Thoracic aorta (tissue), 2 donors: Measurements from ENCODE around the gene SPEG. TPM values are rescaled to one million over a fixed set of nuclear protein-coding genes. Genes with fewer than 3 reads are reported as not detected.
A peak's percentile ranks its signal among the peaks of the same experiment; 100 is the strongest.

ENCODE experiments used
- ATAC-seq: fragments of 150-250 bp; one replicate; pipeline ENCODE4 v1.8.0; 2017; ENCODE audit warnings: low read depth; ENCODE audit not compliant: insufficient number of reproducible peaks, low FRiP score
- DNase-seq: peaks from one replicate; pipeline ENCODE4 v3.0.0-alpha.2; 2020; ENCODE audit warnings: low spot score
- H3K27ac ChIP-seq, 2 donors: fragments of 200-600 bp; sonication (generic); 1 replicate in 1 of 2; 2 replicates in 1 of 2; pipeline ENCODE4 v1.5.1; 2016; ENCODE audit warnings: mild to moderate bottlenecking in 2 of 2, moderate library complexity in 2 of 2
- H3K27me3 ChIP-seq: fragments of 200-600 bp; sonication (generic); replicated peaks from 2 replicates; pipeline ENCODE4 v1.6.0; 2016; ENCODE audit warnings: mild to moderate bottlenecking; ENCODE audit not compliant: insufficient read depth
- H3K36me3 ChIP-seq: fragments of 200-600 bp; sonication (generic); one replicate; pipeline ENCODE4 v1.5.1; 2016
- H3K4me1 ChIP-seq, 2 donors: fragments of 200-600 bp; sonication (generic); 1 replicate in 1 of 2; 2 replicates in 1 of 2; pipeline versions ENCODE4 v1.5.1 to v1.6.0; 2016; ENCODE audit warnings: low read depth in 2 of 2, mild to moderate bottlenecking in 1 of 2; ENCODE audit not compliant: control insufficient read depth in 1 of 2
- H3K4me3 ChIP-seq: fragments of 200-600 bp; sonication (generic); 2 replicates; pipeline ENCODE4 v1.5.1; 2016; ENCODE audit warnings: mild to moderate bottlenecking
- H3K9me3 ChIP-seq: fragments of 200-600 bp; sonication (generic); 2 replicates; pipeline ENCODE4 v1.5.1; 2016
- total RNA-seq, 2 donors: library from RNA; depleted of rRNA; stranded (reverse); fragments of >200 nt; gene quantifications; one replicate each; pipeline versions ENCODE4 v1.1.0 to v1.2.3, GENCODE V29; 2016
- TF ChIP-seq, protein P1 (sequence below): fragments of 200-600 bp; sonication (generic); IDR thresholded peaks from one replicate; pipeline ENCODE4 v1.5.1; 2019; ENCODE audit warnings: antibody characterized with exemption

The SPEG gene
- total RNA-seq, 2 donors from 2014 or later, result 426 to 455 TPM

DNA sequence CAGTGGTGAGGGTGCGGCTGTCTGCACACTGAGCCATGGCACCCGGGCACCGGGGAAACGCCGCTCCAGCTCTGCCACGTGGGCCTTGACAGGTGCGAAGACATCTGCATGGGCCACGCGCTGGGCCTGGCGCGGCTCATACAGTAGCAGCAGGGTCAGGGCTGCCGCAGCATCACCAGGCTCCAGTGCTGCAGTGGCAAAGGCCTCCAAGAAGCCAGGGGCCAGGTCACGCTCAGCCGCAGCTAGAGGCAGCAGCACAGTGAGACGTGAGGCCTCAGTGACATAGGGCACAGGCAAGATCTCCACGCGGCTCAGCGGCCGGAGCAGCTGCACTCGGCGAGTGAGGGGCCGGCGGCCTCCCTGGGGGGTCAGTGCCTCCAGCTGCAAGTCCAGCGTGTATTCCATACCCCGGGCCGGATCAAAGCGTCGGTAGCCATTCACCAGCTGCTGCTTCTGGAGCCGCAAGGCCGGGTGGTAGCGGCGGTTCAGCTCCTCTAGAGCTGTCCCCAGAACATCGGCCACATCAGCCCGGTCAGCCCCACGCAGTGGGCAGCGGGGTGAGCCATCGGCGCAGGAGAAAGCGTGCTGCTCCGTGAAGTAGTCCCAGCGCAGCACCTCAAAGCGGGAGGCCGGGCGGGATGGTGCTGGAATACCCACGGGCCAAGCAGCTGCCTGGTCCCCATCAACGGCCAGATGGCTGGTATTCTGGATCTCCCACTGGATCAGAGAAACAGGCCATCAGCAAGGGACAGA, 105.5 kb downstream of the SPEG start:
- TF ChIP-seq, protein P1, sequence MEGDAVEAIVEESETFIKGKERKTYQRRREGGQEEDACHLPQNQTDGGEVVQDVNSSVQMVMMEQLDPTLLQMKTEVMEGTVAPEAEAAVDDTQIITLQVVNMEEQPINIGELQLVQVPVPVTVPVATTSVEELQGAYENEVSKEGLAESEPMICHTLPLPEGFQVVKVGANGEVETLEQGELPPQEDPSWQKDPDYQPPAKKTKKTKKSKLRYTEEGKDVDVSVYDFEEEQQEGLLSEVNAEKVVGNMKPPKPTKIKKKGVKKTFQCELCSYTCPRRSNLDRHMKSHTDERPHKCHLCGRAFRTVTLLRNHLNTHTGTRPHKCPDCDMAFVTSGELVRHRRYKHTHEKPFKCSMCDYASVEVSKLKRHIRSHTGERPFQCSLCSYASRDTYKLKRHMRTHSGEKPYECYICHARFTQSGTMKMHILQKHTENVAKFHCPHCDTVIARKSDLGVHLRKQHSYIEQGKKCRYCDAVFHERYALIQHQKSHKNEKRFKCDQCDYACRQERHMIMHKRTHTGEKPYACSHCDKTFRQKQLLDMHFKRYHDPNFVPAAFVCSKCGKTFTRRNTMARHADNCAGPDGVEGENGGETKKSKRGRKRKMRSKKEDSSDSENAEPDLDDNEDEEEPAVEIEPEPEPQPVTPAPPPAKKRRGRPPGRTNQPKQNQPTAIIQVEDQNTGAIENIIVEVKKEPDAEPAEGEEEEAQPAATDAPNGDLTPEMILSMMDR, result no peak
- Histone ChIP-seq H3K9me3 (no peaks in the 10 kb centered on the region), H3K4me1 (peaks cover 15 to 24% of the 10 kb centered on the region in 2 donors), H3K4me3 (no peak overlapping the region), H3K27ac (no peak overlapping the region), H3K27me3 (no peaks in the 10 kb centered on the region), H3K36me3 (peaks cover 26% of the 10 kb centered on the region)
- DNase-seq, result no peak
- ATAC-seq, result no peak

DNA sequence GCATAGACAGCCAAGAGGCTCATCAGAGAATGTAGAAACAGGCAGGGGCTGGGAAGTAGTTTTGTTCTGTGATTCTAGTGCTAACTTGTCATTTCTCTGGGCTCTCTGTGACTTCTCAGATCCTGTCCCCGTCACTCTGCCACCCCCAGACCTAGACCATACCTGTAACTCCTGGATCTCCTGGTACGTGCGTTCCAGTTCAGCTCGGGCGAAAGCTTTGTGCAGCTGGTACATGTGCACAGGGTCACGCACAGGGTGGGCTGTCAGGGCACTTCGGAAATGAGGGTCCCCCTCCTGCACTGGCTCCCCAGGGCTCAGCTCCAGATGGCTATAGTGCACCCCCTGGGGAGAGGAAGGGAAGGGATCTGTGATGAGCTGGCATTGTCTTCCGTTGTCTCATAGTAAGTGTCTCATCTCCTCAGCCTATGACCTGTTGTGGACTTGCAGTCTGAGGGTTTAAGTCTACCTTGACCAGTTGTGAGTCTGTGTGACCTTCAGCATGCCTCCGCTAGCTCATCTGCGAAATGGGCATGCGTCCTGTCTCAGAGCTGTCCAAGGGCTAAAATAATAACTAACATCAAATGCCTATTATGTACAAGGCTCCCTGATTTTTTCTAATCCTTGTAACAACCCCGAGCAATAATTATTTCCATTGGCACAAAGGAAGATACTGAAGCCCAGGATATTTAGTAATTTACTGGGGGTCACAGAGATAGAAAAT, 106.3 kb downstream of the SPEG start:
- peaks cover 15 to 24% of the 10 kb centered on the region in 2 donors for H3K4me1 ChIP-seq
- ATAC-seq, result no peak

DNA sequence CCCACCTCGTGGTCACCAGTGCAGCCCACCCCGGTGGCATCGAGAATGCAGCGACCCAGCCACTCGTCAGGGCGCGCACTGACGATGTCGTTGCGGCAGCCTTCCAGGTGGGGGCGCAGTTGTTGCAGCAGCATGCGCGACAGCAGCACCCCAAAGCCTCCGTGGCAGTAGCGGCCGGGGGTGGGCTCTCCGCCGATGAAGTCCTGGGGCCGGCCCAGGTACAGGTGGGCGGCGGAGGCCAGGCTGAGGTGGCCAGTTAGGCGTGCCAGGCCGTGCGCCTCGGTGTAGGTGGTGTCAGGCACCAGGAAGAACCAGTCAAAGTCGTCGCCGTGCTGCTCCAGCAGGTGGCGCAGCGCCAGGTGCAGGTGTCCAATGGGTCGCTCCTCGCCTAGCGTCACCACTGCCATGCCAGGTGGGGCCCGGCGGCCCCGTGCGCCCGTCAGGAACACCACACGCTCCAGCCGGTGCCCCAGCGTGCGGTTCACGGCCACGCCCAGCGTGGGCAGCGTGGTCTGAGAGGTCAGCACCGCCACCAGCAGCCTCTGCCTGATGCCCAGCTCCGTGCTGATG, 107.1 kb downstream of the SPEG start:
- peaks cover 15 to 24% of the 10 kb centered on the region in 2 donors for H3K4me1 ChIP-seq
- no peaks in the 10 kb centered on the region for H3K27me3 ChIP-seq
- peaks cover 26% of the 10 kb centered on the region for H3K36me3 ChIP-seq
- TF ChIP-seq, protein P1, result peak; percentile 85
- H3K9me3 ChIP-seq, result no peaks in the 10 kb centered on the region
- DNase-seq (no peak), ATAC-seq (no peak)
- peak overlapping the region; percentile 64 for H3K4me3 ChIP-seq
- H3K27ac ChIP-seq, result no peak overlapping the region

More for the DNA sequence above, 106.3 kb downstream of the SPEG start:
- TF ChIP-seq, protein P1, result no peak
- peaks cover 26% of the 10 kb centered on the region for H3K36me3 ChIP-seq
- no peak overlapping the region for H3K4me3 ChIP-seq
- DNase-seq, result no peak
- no peak overlapping the region for H3K27ac ChIP-seq
- H3K9me3 ChIP-seq, result no peaks in the 10 kb centered on the region
- no peaks in the 10 kb centered on the region for H3K27me3 ChIP-seq

DNA sequence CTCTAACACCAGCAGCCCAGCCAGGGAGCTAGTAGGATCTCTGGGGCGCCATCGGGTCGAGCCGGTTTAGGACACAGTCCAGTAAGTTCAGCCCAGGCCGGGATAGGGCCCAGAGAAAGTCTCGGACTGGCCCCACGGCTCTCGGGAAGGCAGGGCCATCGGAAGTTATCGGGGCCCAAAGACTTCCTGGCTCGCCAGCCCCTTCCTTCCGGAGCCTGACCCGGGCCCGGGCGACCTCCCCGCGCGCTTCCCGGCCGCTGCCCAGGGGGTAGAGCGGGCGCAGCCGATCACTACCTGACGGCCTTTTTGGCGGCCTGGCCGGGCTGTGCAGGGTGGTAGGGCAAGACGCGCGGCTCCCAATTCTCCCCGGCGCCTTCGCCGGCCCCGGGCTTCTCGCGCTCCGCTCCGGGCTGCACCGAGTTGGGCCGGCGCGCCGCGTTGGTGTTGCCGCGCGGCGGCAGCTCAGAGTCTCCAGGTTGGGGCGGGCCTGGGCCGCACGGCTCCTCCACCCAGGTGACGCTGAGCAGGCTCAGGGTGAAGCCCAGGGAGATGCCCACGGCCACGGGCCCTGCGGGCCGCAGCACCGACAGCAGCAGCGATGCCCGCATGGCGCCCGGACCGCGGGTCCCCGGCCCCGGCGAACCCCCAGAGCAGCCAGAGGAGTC, 108.4 kb downstream of the SPEG start:
- TF ChIP-seq, protein P1, result no peak
- ATAC-seq, result peak; percentile 25
- H3K4me1 ChIP-seq, result peaks cover 15 to 24% of the 10 kb centered on the region in 2 donors
- H3K4me3 ChIP-seq, result peak overlapping the region; percentile 91
- no peaks in the 10 kb centered on the region for H3K9me3 ChIP-seq
- DNase-seq, result no peak
- H3K27ac ChIP-seq, result peak overlapping the region; percentile 83 to 94
- H3K36me3 ChIP-seq, result peaks cover 26% of the 10 kb centered on the region
- H3K27me3 ChIP-seq, result no peaks in the 10 kb centered on the region
